NB4 (cell line): ENCODE data around the gene GRID1.

ENCODE experiments used
- POLR2A ChIP-seq: IDR thresholded peaks from 2 replicates; pipeline ENCODE4 v1.6.1; 2011; ENCODE audit warnings: mild to moderate bottlenecking; ENCODE audit not compliant: insufficient read length; ENCODE audit errors: extremely low read depth
- TF ChIP-seq, protein P1 (sequence below): IDR thresholded peaks from one replicate; pipeline ENCODE4 v1.5.1; 2012; ENCODE audit warnings: low read depth, low read length
- TF ChIP-seq, protein P2 (sequence below): IDR thresholded peaks from 2 replicates; pipeline ENCODE4 v1.6.1; 2011; ENCODE audit warnings: low read depth, low read length

DNA sequence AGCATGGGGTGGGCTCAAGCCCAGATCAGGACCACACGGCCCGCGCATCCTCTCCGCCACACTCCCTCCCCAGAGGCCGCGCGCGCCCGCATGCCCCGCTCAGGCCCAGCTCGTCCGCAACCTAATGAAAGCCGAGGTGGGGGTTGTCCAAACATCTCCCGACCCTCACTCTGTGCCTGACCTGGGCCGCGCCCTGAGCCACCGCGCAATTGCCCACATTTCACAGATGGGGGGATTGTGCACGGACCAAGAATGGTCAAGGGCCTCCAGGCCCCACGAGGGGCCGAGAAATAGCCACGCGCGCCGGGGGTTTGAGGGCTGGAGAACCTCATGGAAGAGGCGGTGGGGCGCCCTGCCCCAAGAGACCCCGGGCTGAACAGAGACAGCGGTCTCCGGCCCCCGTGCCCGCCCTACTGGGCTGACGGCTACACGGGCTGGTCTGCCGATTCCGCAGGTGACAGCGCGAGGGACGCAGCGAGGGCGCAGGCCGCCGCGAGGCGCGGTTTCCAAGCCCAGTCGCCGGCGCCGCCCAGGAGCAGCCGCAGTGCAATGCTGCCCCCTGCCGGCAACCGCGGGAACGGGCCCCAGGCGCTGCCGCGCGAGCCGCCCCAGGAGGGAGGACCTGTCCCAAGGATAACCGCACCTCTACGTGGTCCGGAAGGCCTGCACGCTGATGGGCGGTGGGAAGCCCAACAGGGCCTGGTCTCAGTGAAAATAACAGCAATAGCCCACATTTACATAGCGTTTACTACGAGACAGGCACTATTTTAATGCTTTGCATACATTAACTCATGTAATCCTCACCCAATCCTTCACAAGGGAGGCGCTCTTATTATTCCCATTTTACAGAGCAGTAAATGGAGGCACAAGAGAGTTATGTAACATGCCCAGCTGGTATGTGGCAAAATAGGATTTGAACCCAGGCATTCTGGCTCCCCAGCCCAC lies 10.5 kb upstream of the GRID1 start:
- TF ChIP-seq, protein P1, sequence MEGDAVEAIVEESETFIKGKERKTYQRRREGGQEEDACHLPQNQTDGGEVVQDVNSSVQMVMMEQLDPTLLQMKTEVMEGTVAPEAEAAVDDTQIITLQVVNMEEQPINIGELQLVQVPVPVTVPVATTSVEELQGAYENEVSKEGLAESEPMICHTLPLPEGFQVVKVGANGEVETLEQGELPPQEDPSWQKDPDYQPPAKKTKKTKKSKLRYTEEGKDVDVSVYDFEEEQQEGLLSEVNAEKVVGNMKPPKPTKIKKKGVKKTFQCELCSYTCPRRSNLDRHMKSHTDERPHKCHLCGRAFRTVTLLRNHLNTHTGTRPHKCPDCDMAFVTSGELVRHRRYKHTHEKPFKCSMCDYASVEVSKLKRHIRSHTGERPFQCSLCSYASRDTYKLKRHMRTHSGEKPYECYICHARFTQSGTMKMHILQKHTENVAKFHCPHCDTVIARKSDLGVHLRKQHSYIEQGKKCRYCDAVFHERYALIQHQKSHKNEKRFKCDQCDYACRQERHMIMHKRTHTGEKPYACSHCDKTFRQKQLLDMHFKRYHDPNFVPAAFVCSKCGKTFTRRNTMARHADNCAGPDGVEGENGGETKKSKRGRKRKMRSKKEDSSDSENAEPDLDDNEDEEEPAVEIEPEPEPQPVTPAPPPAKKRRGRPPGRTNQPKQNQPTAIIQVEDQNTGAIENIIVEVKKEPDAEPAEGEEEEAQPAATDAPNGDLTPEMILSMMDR = peak; percentile 74
- TF ChIP-seq POLR2A = no peak
- TF ChIP-seq, protein P2, sequence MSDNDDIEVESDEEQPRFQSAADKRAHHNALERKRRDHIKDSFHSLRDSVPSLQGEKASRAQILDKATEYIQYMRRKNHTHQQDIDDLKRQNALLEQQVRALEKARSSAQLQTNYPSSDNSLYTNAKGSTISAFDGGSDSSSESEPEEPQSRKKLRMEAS = peak; percentile 77
